K562 (cell line): Measurements from ENCODE around the gene MME. TPM values are rescaled to one million over a fixed set of nuclear protein-coding genes. Genes with fewer than 3 reads are reported as not detected.

Experiments used
- CLOCK ChIP-seq: fragments of 250-450 bp; sonication (Bioruptor Pico); IDR thresholded peaks from 2 replicates; pipeline ENCODE4 v1.4.0; 2020; ENCODE audit warnings: mild to moderate bottlenecking, moderate library complexity, borderline replicate concordance
- FOXJ2 ChIP-seq: fragments of 200-800 bp; sonication (Bioruptor generic); IDR thresholded peaks from 2 replicates; pipeline ENCODE4 v1.6.1; 2016; ENCODE audit warnings: missing genetic modification characterization, missing compliant biosample characterization
- KDM4B ChIP-seq, 2 experiments: fragments of 450-650 bp in 1 of 2; sonication (generic) in 1 of 2; IDR thresholded peaks; 2 replicates each; pipeline ENCODE4 v1.6.1; 2016 to 2017; ENCODE audit warnings: borderline replicate concordance in 2 of 2, antibody characterized with exemption in 1 of 2, low read depth in 1 of 2, mild to moderate bottlenecking in 1 of 2
- MNT ChIP-seq, 2 experiments: fragments of 450-650 bp; conservative IDR thresholded peaks; 2 replicates each; pipeline ENCODE4 v1.6.1; 2017; ENCODE audit warnings: mild to moderate bottlenecking in 2 of 2, moderate library complexity in 2 of 2
- NCOA2 ChIP-seq, 2 experiments: fragments of 450-650 bp; IDR thresholded peaks; 2 replicates each; pipeline ENCODE4 v1.6.1; 2018; ENCODE audit warnings: mild to moderate bottlenecking in 2 of 2, moderate library complexity in 1 of 2; ENCODE audit not compliant: partially characterized antibody in 2 of 2
- RBM14 ChIP-seq: fragments of 200-400 bp; formaldehyde crosslinking; IDR thresholded peaks from 2 replicates; pipeline ENCODE4 v1.6.1; 2018; ENCODE audit warnings: low read depth, mild to moderate bottlenecking, low read length, moderate library complexity, borderline replicate concordance; ENCODE audit not compliant: insufficient read depth
- TAF7 ChIP-seq: fragments of 450-650 bp; IDR thresholded peaks from 2 replicates; pipeline ENCODE4 v1.6.1; 2016; ENCODE audit warnings: missing genetic modification characterization, missing compliant biosample characterization
- THAP12 ChIP-seq: fragments of 250-450 bp; sonication (Bioruptor Pico); IDR thresholded peaks from 2 replicates; pipeline ENCODE4 v1.9.0; 2021; ENCODE audit warnings: mild to moderate bottlenecking, inconsistent platforms
- ZNF395 ChIP-seq: fragments of 200-800 bp; sonication (Bioruptor generic); IDR thresholded peaks from 2 replicates; pipeline ENCODE4 v1.6.1; 2017; ENCODE audit warnings: missing genetic modification characterization, missing compliant biosample characterization
- ZNF830 ChIP-seq: fragments of 250-450 bp; sonication (Bioruptor Pico); IDR thresholded peaks from 2 replicates; pipeline ENCODE4 v1.5.0; 2021; ENCODE audit warnings: mild to moderate bottlenecking
- polyA plus RNA-seq, 8 experiments: library from polyadenylated mRNA; depleted of rRNA in 4 of 8; stranded (reverse) in 5 of 8; unstranded in 3 of 8; fragments of >200 nt; fragmentation: Nextera tagmentation in 2 of 8; fragmentation: Illumina TruSeq in 1 of 8; extraction: Ambion mirVana in 2 of 8; extraction: Trizol in 1 of 8; gene quantifications; 2 replicates each; pipeline versions ENCODE4 v1.2.1 to v1.2.3, GENCODE V29; 2011 to 2014; ENCODE audit warnings: inconsistent platforms in 1 of 8, missing spikeins in 1 of 8
- total RNA-seq, 7 experiments: library from RNA; depleted of rRNA in 6 of 7; stranded (reverse); fragments of >200 nt in 6 of 7; fragmentation: Illumina TruSeq in 2 of 7; extraction: Trizol in 2 of 7; gene quantifications; 2 replicates each; pipeline versions ENCODE4 v1.2.1 to v1.2.3, GENCODE V29; 2011 to 2021; ENCODE audit warnings: low replicate concordance in 1 of 7

Gene MME
- total and polyA plus RNA-seq, 9 of the 15 experiments (the other 6 are each of a cell fraction or from before 2014, with no cell fraction given), result 0.80 to 8.6 (median 2.5) TPM

GRCh38 chr3:155037508-155038202 is 42.5 kb upstream of the MME start (continued):
- TF ChIP-seq ZNF395 (peak; percentile 68), THAP12 (CRISPR knock-in tag) (no peak), RBM14 (no peak), FOXJ2 (0 out of 2 replicates have a peak, but pooled peaks have one; percentile 48), MNT (conservative IDR thresholded peaks at IDR 0.05) (peak in 1 of 2 experiments; percentile 41; a peak in 1 of 4 replicates), TAF7 (no peak), CLOCK (CRISPR knock-in tag) (no peak), NCOA2 (IDR thresholded peaks at IDR 0.05; ENCODE audit: partially characterized antibody in 2 of 2) (peak in 1 of 2 experiments; percentile 42), KDM4B (IDR thresholded peaks at IDR 0.05; ENCODE audit: borderline replicate concordance in 2 of 2, low read depth in 1 of 2) (no peak), ZNF830 (no peak)
